Mesothelial cell of epicardium (in vitro differentiated cells): Measurements from ENCODE around the gene EPS8. TPM values are rescaled to one million over a fixed set of nuclear protein-coding genes. Genes with fewer than 3 reads are reported as not detected.

Experiments
- DNase-seq, 2 experiments: peaks; one replicate each; pipeline ENCODE4 v3.0.0; 2021; ENCODE audit warnings: low spot score in 2 of 2; ENCODE audit not compliant: unreplicated experiment in 2 of 2
- H3K27ac Mint-ChIP-seq: 2 replicates; pipeline ENCODE4 v1.8.0; 2021; ENCODE audit warnings: mixed read lengths
- H3K27me3 Mint-ChIP-seq: 2 replicates; pipeline ENCODE4 v1.8.0; 2021; ENCODE audit warnings: low read depth, mixed read lengths
- H3K36me3 Mint-ChIP-seq: 2 replicates; pipeline ENCODE4 v1.8.0; 2021; ENCODE audit warnings: mixed read lengths
- H3K4me1 Mint-ChIP-seq: 2 replicates; pipeline ENCODE4 v1.8.0; 2021; ENCODE audit warnings: mixed read lengths
- H3K4me3 Mint-ChIP-seq: 2 replicates; pipeline ENCODE4 v1.8.0; 2021; ENCODE audit warnings: mild to moderate bottlenecking, moderate library complexity, mixed read lengths
- H3K9me3 Mint-ChIP-seq: 2 replicates; pipeline ENCODE4 v1.8.0; 2021; ENCODE audit warnings: mixed read lengths
- total RNA-seq: library from RNA; stranded (reverse); gene quantifications from 3 replicates; pipeline ENCODE4 v1.2.1, GENCODE V29; 2021
- TF ChIP-seq, protein P1 (sequence below): fragments of 200-600 bp; sonication (generic); IDR thresholded peaks from one replicate; pipeline ENCODE4 v1.5.0; 2021; ENCODE audit warnings: antibody characterized with exemption; ENCODE audit not compliant: unreplicated experiment

Gene EPS8
- total RNA-seq, 1 donor from 2014 or later, result 24.8 TPM

DNA sequence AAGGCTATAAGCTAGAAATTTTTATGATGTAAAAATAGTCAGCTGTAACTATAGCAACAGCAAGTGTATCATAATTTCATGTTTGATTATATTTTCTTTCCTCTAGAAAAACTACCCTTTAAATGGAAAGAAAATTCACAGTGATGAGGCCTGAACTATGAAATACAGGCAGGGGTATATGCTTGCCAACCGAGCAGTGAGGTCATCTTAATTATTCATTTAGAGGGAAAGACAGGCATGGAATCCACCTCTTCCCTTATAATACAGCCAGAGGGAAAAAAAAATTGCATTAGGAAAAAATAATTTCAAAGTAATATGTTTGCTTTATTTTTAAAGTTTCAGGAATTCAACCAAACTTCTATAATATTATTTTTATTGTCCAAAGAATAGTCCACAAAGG is 139.8 kb downstream of the EPS8 start:
- Mint-ChIP-seq H3K27me3 (no peaks in the 10 kb centered on the region), H3K27ac (no peak overlapping the region), H3K36me3 (peaks cover 16% of the 10 kb centered on the region), H3K4me1 (peaks cover 13% of the 10 kb centered on the region), H3K4me3 (no peak overlapping the region), H3K9me3 (no peaks in the 10 kb centered on the region)
- DNase-seq, result no peak
- TF ChIP-seq, protein P1, sequence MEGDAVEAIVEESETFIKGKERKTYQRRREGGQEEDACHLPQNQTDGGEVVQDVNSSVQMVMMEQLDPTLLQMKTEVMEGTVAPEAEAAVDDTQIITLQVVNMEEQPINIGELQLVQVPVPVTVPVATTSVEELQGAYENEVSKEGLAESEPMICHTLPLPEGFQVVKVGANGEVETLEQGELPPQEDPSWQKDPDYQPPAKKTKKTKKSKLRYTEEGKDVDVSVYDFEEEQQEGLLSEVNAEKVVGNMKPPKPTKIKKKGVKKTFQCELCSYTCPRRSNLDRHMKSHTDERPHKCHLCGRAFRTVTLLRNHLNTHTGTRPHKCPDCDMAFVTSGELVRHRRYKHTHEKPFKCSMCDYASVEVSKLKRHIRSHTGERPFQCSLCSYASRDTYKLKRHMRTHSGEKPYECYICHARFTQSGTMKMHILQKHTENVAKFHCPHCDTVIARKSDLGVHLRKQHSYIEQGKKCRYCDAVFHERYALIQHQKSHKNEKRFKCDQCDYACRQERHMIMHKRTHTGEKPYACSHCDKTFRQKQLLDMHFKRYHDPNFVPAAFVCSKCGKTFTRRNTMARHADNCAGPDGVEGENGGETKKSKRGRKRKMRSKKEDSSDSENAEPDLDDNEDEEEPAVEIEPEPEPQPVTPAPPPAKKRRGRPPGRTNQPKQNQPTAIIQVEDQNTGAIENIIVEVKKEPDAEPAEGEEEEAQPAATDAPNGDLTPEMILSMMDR, result no peak

DNA sequence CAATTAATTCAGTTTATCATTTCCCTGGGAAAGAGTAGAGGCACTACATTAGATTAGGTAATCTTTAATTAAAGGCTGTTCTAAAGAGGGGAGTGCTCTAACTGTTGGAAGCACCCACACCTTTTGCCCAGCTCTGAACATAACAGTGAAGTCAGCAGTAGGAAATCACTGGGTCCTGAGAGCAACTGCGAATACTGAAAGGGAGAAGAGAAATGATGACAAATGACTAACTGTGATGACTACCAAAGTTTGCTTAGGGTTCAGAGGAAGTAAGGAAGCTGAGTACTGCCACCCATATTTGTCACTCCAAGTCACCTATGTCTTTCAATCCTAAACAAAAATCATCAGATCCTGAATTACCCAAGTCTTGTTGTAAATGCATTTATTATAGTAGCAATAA is 140.6 kb downstream of the EPS8 start:
- TF ChIP-seq, protein P1, result no peak
- H3K4me1 Mint-ChIP-seq, result peaks cover 13% of the 10 kb centered on the region
- DNase-seq, result no peak
- peaks cover 17% of the 10 kb centered on the region for H3K36me3 Mint-ChIP-seq
- H3K27ac Mint-ChIP-seq, result no peak overlapping the region
- no peak overlapping the region for H3K4me3 Mint-ChIP-seq
- no peaks in the 10 kb centered on the region for H3K9me3 Mint-ChIP-seq
- H3K27me3 Mint-ChIP-seq, result no peaks in the 10 kb centered on the region

DNA sequence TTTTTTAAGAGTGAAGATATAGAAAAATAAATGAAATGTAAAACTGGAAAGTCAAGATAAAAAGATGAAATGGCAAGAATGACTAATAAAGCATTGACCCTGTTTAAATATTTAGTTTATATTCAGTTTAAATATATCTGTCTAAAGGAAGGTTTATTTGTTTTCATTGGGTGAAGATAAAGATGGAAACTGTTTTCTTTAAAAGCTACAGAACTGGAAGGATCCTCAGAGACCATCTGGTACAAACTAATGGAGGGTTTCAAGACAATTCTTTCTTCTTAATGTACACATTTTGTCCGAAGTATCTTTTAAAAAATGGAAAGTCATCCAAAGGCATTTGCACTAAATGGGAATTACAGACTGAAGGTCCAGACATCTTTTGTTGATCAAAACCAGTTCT is 142.6 kb downstream of the EPS8 start:
- peaks cover 13% of the 10 kb centered on the region for H3K4me1 Mint-ChIP-seq
- H3K27me3 Mint-ChIP-seq, result no peaks in the 10 kb centered on the region
- no peak overlapping the region for H3K4me3 Mint-ChIP-seq
- H3K36me3 Mint-ChIP-seq, result peaks cover 12% of the 10 kb centered on the region
- H3K27ac Mint-ChIP-seq, result no peak overlapping the region
- TF ChIP-seq, protein P1, result no peak
- no peaks in the 10 kb centered on the region for H3K9me3 Mint-ChIP-seq
- DNase-seq, result no peak

GRCh38 chr12:15644700-15645099 is 144.5 kb downstream of the EPS8 start:
- no peaks in the 10 kb centered on the region for H3K27me3 Mint-ChIP-seq
- no peaks in the 10 kb centered on the region for H3K4me1 Mint-ChIP-seq
- TF ChIP-seq, protein P1, result no peak
- no peak overlapping the region for H3K27ac Mint-ChIP-seq
- no peak overlapping the region for H3K4me3 Mint-ChIP-seq
- no peak for DNase-seq
- H3K9me3 Mint-ChIP-seq, result no peaks in the 10 kb centered on the region
- H3K36me3 Mint-ChIP-seq, result peaks cover 24% of the 10 kb centered on the region

- DNase-seq, result no peak
- TF ChIP-seq, protein P1, result no peak
- peaks cover 12% of the 10 kb centered on the region for H3K36me3 Mint-ChIP-seq
- H3K4me3 Mint-ChIP-seq, result no peak overlapping the region
- no peaks in the 10 kb centered on the region for H3K9me3 Mint-ChIP-seq
- H3K27ac Mint-ChIP-seq, result no peak overlapping the region
- peaks cover 11% of the 10 kb centered on the region for H3K4me1 Mint-ChIP-seq
- H3K27me3 Mint-ChIP-seq, result no peaks in the 10 kb centered on the region
These were observed 151.0 kb downstream of the EPS8 start for GRCh38 chr12:15638231-15638630.
